ENCODE measurements around the gene HSPA1L.
"Not testable (repeated sequence)": the region's sequence is repeated elsewhere in the genome, so short reads cannot be mapped to it uniquely, and the experiment has no call there.

The HSPA1L gene

GRCh38 chr6:31805939-31806469 lies 9.1 kb downstream of the HSPA1L start:
- no peak for TF ChIP-seq CTCF (IDR thresholded peaks at IDR 0.05; ENCODE audit: low read depth, low read length, missing control alignments)
- H3K4me3 ChIP-seq (replicated peaks; ENCODE audit: low read depth, low read length): peak overlapping the region; percentile 94
- no peak for DNase-seq (ENCODE audit: extremely low read depth, low read depth)

GRCh38 chr6:31801031-31801927 lies 13.8 kb downstream of the HSPA1L start:
- H3K4me3 ChIP-seq (replicated peaks; ENCODE audit: low read depth, low read length); DNase-seq (ENCODE audit: extremely low read depth, low read depth): not testable (repeated sequence)

- no peak for TF ChIP-seq CTCF (IDR thresholded peaks at IDR 0.05; ENCODE audit: low read depth, low read length, missing control alignments)
- no peak for DNase-seq (ENCODE audit: extremely low read depth, low read depth)
- H3K4me3 ChIP-seq (replicated peaks; ENCODE audit: low read depth, low read length): no peak overlapping the region
These were observed 15.3 kb downstream of the HSPA1L start for GRCh38 chr6:31799781-31800180.

GRCh38 chr6:31797588-31797987 lies 17.5 kb downstream of the HSPA1L start:
- DNase-seq (ENCODE audit: extremely low read depth, low read depth): no peak
- no peak for TF ChIP-seq CTCF (IDR thresholded peaks at IDR 0.05; ENCODE audit: low read depth, low read length, missing control alignments)
- H3K4me3 ChIP-seq (replicated peaks; ENCODE audit: low read depth, low read length): no peak overlapping the region

GRCh38 chr6:31796993-31797385 lies 18.1 kb downstream of the HSPA1L start:
- H3K4me3 ChIP-seq (replicated peaks; ENCODE audit: low read depth, low read length): no peak overlapping the region
- DNase-seq (ENCODE audit: extremely low read depth, low read depth): no peak
- TF ChIP-seq CTCF (IDR thresholded peaks at IDR 0.05; ENCODE audit: low read depth, low read length, missing control alignments): no peak

GRCh38 chr6:31795616-31796298 lies 19.3 kb downstream of the HSPA1L start, which contains the start of gene VARS1:
VARS1 (minus strand) TSS chr6:31795752; CDS start chr6:31795217, 535 bp downstream.
- peak; percentile 60 for DNase-seq (ENCODE audit: extremely low read depth, low read depth)
- H3K4me3 ChIP-seq (replicated peaks; ENCODE audit: low read depth, low read length): peak within 1 kb of the TSS; percentile 97
- TF ChIP-seq CTCF (IDR thresholded peaks at IDR 0.05; ENCODE audit: low read depth, low read length, missing control alignments): peak; percentile 72
